Panc1 (cell line): ENCODE results near the gene PPP6R2. TPM values are rescaled to one million over a fixed set of nuclear protein-coding genes. Genes with fewer than 3 reads are reported as not detected.

Experiments
- ATAC-seq: fragments of 200-7000 bp; cut with Tn5 transposase; 2 replicates; pipeline ENCODE4 v1.9.1; 2020; ENCODE audit warnings: mild to moderate bottlenecking, moderate library complexity
- BruUV-seq: library from RNA; stranded (reverse); fragments of 400-500 nt; replicated peaks from 2 replicates; lab custom pipeline; 2021; lab: Mats Ljungman, UMichigan
- CTCF ChIA-PET: fragments of 300-600 bp; sonication (Branson Sonifier 250); formaldehyde crosslinking; loops from one replicate; lab custom pipeline; 2022; ENCODE audit warnings: antibody characterized with exemption; lab: Charles Lee
- POLR2A ChIA-PET: fragments of 300-600 bp; sonication (Branson Sonifier 250); formaldehyde crosslinking; loops from one replicate; lab custom pipeline; 2022; ENCODE audit warnings: antibody characterized with exemption; lab: Charles Lee
- DNase-seq: peaks from one replicate; pipeline ENCODE4 v3.0.0-alpha.2; 2010; ENCODE audit warnings: low read depth, low spot score
- H3K27ac ChIP-seq: 2 replicates; pipeline ENCODE4 v1.5.1; 2011; ENCODE audit warnings: mild to moderate bottlenecking, low read length, inconsistent platforms
- H3K27me3 ChIP-seq: fragments of 200-500 bp; sonication (Bioruptor generic); 2 replicates; pipeline ENCODE4 v1.6.0; 2014; ENCODE audit warnings: low read length, inconsistent platforms; ENCODE audit not compliant: control insufficient read depth, insufficient read depth
- H3K36me3 ChIP-seq: fragments of 200-500 bp; sonication (Bioruptor generic); 2 replicates; pipeline ENCODE4 v1.5.1; 2014; ENCODE audit warnings: inconsistent platforms, mild to moderate bottlenecking, low read length, moderate library complexity; ENCODE audit not compliant: control insufficient read depth, insufficient read depth
- H3K4me1 ChIP-seq: 2 replicates; pipeline ENCODE4 v1.5.1; 2011; ENCODE audit warnings: inconsistent platforms, mild to moderate bottlenecking, low read length, moderate library complexity; ENCODE audit not compliant: control insufficient read depth, insufficient read depth
- H3K4me3 ChIP-seq, 2 experiments: 2 replicates each; pipeline ENCODE4 v1.5.1; 2011 to 2012; ENCODE audit warnings: low read depth in 2 of 2, low read length in 2 of 2, mild to moderate bottlenecking in 2 of 2, inconsistent platforms in 1 of 2, moderate library complexity in 1 of 2
- H3K9me3 ChIP-seq: fragments of 200-500 bp; sonication (Bioruptor generic); 2 replicates; pipeline ENCODE4 v1.5.1; 2014; ENCODE audit warnings: low read depth, mild to moderate bottlenecking, inconsistent platforms, low read length, moderate library complexity; ENCODE audit not compliant: control insufficient read depth, insufficient read depth
- POLR2AphosphoS5 ChIP-seq: IDR thresholded peaks from 2 replicates; pipeline ENCODE4 v1.6.1; 2012; ENCODE audit warnings: mild to moderate bottlenecking, low read depth, low read length, moderate library complexity
- SIN3A ChIP-seq: IDR thresholded peaks from 2 replicates; pipeline ENCODE4 v1.6.1; 2012; ENCODE audit warnings: low read depth, mild to moderate bottlenecking, low read length, moderate library complexity, borderline replicate concordance; ENCODE audit not compliant: insufficient read depth
- TCF7L2 ChIP-seq: IDR thresholded peaks from 2 replicates; pipeline ENCODE4 v1.6.1; 2011; ENCODE audit warnings: mild to moderate bottlenecking, low read depth, low read length, inconsistent platforms
- in situ Hi-C: cut with HindIII; loops from 2 replicates; pipeline ENCODE4 v1.10.0; 2016; ENCODE audit warnings: low sequenced_read_pairs, low pct_unique_long_range_greater_than_20kb
- intact Hi-C: fragments of 100-400 bp; cut with micrococcal nuclease; formaldehyde crosslinking; loops from one replicate; pipeline ENCODE4 v1.10.0; 2022; ENCODE audit not compliant: unreplicated experiment
- total RNA-seq: library from RNA; stranded (reverse); gene quantifications from one replicate; pipeline ENCODE4 v1.2.1, GENCODE V29; 2021; ENCODE audit not compliant: unreplicated experiment
- TF ChIP-seq, protein P1 (sequence below): fragments of 450-650 bp; IDR thresholded peaks from 2 replicates; pipeline ENCODE4 v1.5.1; 2017; ENCODE audit warnings: mild to moderate bottlenecking
- TF ChIP-seq, protein P2 (sequence below), 2 experiments: IDR thresholded peaks; 2 replicates each; pipeline ENCODE4 v1.6.1; 2011 to 2012; ENCODE audit warnings: low read depth in 2 of 2, control low read depth in 1 of 2, low read length in 1 of 2, mild to moderate bottlenecking in 1 of 2, moderate library complexity in 1 of 2; ENCODE audit not compliant: insufficient read depth in 1 of 2

Gene PPP6R2
- total RNA-seq, 1 experiment from 2014 or later = 52.8 TPM

DNA sequence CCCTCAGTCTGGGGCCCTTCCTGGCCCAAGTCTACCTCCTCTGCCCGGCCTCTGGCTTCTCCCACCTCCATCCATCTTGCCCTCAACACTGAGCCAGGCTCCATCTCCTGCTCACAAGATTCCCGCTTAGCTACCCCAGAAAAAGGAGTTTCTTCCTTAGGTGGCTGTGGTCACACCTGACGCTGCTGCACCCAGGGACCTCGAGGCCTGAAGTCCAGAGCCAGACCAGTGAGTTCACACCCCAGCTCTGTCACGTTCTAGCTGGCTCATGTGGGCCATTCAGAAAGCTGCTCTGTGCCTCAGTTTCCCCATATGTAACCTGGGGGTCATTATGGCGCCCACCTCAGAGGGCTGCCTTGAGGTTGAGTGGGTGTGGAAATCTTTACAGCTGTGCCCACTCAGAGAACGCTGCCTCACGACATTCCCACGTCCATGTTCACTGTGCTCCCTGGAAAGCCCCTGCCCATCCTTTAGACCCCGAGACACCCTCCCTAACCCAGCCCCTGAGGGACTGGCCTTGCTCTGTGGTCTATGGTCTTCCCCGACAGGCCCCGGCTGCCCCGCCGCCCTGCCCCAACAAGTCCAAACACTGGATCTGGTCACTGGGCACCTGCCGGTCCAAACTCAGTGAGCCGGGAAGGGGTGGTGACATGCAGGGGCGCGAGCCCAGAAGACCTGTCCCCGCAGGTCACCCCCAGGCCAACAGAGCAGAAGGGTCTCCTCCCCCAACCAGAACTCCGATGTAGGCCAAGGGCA, 45.4 kb upstream of the PPP6R2 start:
- Histone ChIP-seq H3K27ac (peak overlapping the region; percentile 70), H3K4me1 (peaks cover 72% of the 10 kb centered on the region), H3K4me3 (no peak overlapping the region; a peak in 1 of 4 replicates), H3K27me3 (no peaks in the 10 kb centered on the region), H3K36me3 (no peaks in the 10 kb centered on the region), H3K9me3 (no peaks in the 10 kb centered on the region)
- BruUV-seq = TSS peak; percentile 56
- intact Hi-C loops = no loop called here
- DNase-seq = no peak
- POLR2A ChIA-PET = no interaction called here
- no peak for ATAC-seq
- TF ChIP-seq POLR2AphosphoS5 (no peak), SIN3A (no peak), TCF7L2 (no peak)
- TF ChIP-seq, protein P1, sequence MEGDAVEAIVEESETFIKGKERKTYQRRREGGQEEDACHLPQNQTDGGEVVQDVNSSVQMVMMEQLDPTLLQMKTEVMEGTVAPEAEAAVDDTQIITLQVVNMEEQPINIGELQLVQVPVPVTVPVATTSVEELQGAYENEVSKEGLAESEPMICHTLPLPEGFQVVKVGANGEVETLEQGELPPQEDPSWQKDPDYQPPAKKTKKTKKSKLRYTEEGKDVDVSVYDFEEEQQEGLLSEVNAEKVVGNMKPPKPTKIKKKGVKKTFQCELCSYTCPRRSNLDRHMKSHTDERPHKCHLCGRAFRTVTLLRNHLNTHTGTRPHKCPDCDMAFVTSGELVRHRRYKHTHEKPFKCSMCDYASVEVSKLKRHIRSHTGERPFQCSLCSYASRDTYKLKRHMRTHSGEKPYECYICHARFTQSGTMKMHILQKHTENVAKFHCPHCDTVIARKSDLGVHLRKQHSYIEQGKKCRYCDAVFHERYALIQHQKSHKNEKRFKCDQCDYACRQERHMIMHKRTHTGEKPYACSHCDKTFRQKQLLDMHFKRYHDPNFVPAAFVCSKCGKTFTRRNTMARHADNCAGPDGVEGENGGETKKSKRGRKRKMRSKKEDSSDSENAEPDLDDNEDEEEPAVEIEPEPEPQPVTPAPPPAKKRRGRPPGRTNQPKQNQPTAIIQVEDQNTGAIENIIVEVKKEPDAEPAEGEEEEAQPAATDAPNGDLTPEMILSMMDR = no peak
- TF ChIP-seq, protein P2, sequence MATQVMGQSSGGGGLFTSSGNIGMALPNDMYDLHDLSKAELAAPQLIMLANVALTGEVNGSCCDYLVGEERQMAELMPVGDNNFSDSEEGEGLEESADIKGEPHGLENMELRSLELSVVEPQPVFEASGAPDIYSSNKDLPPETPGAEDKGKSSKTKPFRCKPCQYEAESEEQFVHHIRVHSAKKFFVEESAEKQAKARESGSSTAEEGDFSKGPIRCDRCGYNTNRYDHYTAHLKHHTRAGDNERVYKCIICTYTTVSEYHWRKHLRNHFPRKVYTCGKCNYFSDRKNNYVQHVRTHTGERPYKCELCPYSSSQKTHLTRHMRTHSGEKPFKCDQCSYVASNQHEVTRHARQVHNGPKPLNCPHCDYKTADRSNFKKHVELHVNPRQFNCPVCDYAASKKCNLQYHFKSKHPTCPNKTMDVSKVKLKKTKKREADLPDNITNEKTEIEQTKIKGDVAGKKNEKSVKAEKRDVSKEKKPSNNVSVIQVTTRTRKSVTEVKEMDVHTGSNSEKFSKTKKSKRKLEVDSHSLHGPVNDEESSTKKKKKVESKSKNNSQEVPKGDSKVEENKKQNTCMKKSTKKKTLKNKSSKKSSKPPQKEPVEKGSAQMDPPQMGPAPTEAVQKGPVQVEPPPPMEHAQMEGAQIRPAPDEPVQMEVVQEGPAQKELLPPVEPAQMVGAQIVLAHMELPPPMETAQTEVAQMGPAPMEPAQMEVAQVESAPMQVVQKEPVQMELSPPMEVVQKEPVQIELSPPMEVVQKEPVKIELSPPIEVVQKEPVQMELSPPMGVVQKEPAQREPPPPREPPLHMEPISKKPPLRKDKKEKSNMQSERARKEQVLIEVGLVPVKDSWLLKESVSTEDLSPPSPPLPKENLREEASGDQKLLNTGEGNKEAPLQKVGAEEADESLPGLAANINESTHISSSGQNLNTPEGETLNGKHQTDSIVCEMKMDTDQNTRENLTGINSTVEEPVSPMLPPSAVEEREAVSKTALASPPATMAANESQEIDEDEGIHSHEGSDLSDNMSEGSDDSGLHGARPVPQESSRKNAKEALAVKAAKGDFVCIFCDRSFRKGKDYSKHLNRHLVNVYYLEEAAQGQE (IDR thresholded peaks at IDR 0.05; ENCODE audit: insufficient read depth in 1 of 2, low read depth in 2 of 2, low read length in 1 of 2) = no peak
- in situ Hi-C loops = no loop called here
- CTCF ChIA-PET = no interaction called here

DNA sequence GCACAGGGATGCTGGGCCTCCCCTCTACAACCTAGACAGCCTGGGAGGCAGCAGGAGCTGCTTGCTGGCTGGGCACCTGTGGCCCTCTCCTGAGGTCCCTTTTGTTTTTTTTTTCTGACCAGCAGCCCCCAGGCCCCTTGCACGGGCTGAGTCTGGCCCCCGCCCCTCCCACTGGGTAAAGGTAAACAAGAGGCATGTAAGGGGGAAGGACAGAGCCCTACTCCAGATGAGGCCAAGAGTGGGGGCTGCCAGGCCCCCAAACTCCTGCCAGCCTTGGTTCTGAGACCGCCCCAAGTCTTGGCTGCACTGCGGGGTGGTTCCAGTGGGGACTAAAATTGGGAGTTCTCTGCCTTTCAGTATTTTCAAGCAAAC, 44.9 kb upstream of the PPP6R2 start:
- peaks cover 74% of the 10 kb centered on the region for H3K4me1 ChIP-seq
- no peaks in the 10 kb centered on the region for H3K27me3 ChIP-seq
- POLR2A ChIA-PET = no interaction called here
- H3K4me3 ChIP-seq = no peak overlapping the region
- H3K9me3 ChIP-seq = no peaks in the 10 kb centered on the region
- no peak for TF ChIP-seq TCF7L2
- TF ChIP-seq, protein P1 = no peak
- TF ChIP-seq SIN3A = no peak
- TF ChIP-seq POLR2AphosphoS5 = no peak
- TF ChIP-seq, protein P2 (IDR thresholded peaks at IDR 0.05; ENCODE audit: insufficient read depth in 1 of 2, low read depth in 2 of 2, low read length in 1 of 2) = no peak
- intact Hi-C loops = no loop called here
- H3K36me3 ChIP-seq = no peaks in the 10 kb centered on the region
- CTCF ChIA-PET = no interaction called here
- BruUV-seq = no TSS peak
- no peak for DNase-seq
- peak overlapping the region; percentile 70 for H3K27ac ChIP-seq
- in situ Hi-C loops = no loop called here
- ATAC-seq = no peak
